22Rv1 (cell line): Measurements from ENCODE around the gene SLC35A5.
A peak's percentile ranks its signal among the peaks of the same experiment; 100 is the strongest.
"Not testable (repeated sequence)": the region's sequence is repeated elsewhere in the genome, so short reads cannot be mapped to it uniquely, and the experiment has no call there.

Experiments
- H3K27ac ChIP-seq: fragments of 450-650 bp; 2 replicates; pipeline ENCODE4 v1.5.1; 2017
- CTCF ChIP-seq: fragments of 450-650 bp; IDR thresholded peaks from 2 replicates; pipeline ENCODE4 v1.5.1; 2017; ENCODE audit warnings: mild to moderate bottlenecking
- ZFX ChIP-seq: fragments of 450-650 bp; IDR thresholded peaks from 2 replicates; pipeline ENCODE4 v1.6.1; 2017; ENCODE audit warnings: antibody characterized with exemption, borderline replicate concordance

The SLC35A5 gene

GRCh38 chr3:112560721-112561483 lies 943 bp upstream of the SLC35A5 start:
- peak overlapping the region; percentile 95 for H3K27ac ChIP-seq

GRCh38 chr3:112561484-112561733 lies 436 bp upstream of the SLC35A5 start:
- H3K27ac ChIP-seq, result peak overlapping the region; percentile 95
- TF ChIP-seq CTCF (no peak), ZFX (no peak)

More at GRCh38 chr3:112560721-112561483, 943 bp upstream of the SLC35A5 start:
- no peak for TF ChIP-seq CTCF

GRCh38 chr3:112564247-112564939 lies 2.5 kb downstream of the SLC35A5 start:
- not testable (repeated sequence) for H3K27ac ChIP-seq

- no peak for TF ChIP-seq CTCF
- no peak for TF ChIP-seq ZFX
- H3K27ac ChIP-seq, result no peak overlapping the region
Observed at GRCh38 chr3:112564940-112565305, 3.1 kb downstream of the SLC35A5 start.

GRCh38 chr3:112568642-112569041 lies 6.8 kb downstream of the SLC35A5 start:
- no peak for TF ChIP-seq ZFX
- no peak for TF ChIP-seq CTCF

DNA sequence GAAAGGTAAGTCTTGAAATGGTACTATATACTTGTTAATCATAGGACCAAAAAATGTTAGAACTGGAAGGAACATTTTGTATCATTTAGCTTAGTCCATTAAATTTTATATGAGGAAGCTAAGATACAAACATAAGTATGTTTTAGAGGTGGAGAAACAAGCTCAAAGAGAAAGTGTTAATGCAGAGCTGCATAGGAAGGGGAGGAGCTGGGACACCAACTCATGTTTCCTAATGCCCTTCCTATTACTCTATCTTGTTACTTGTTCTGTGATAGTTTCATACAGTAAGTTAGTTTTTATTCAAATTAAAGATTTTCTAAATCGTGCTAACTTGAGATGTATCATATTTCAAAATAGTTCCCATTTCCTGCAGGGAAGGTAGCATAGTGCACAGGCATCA lies 7.4 kb downstream of the SLC35A5 start:
- TF ChIP-seq CTCF, result no peak
- no peak for TF ChIP-seq ZFX
- H3K27ac ChIP-seq, result no peak overlapping the region

More at GRCh38 chr3:112568642-112569041, 6.8 kb downstream of the SLC35A5 start:
- H3K27ac ChIP-seq, result no peak overlapping the region

DNA sequence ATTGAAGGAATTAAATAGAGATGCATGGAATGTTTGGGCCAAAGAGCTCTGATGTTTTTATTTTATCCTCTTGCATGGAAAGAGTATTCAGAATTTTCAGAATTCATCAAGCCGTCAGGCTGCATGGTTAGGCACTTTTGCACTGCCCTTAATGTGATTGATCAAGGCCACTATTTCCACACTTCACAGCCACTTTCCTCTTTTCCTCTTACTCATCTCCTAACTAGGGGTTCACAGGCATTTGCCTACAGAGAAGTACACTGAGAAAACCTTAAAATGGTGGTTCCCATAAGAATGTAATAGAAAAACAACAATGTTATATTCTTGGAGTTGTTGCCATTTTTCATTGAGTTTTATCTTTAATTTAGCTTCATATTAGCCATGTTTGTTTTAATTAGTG lies 10.9 kb downstream of the SLC35A5 start:
- no peak overlapping the region for H3K27ac ChIP-seq

More for the DNA sequence above, 10.9 kb downstream of the SLC35A5 start:
- TF ChIP-seq ZFX, result no peak
- TF ChIP-seq CTCF, result no peak
